MG63 (cell line): ENCODE results near the gene CTNND2. TPM values are rescaled to one million over a fixed set of nuclear protein-coding genes. Genes with fewer than 3 reads are reported as not detected.

ENCODE experiments used
- DNase-seq: peaks from one replicate; pipeline ENCODE4 v3.0.0-alpha.2; 2020
- H3K27me3 ChIP-seq: fragments of 250-450 bp; sonication (Bioruptor Pico); 2 replicates; pipeline ENCODE4 v1.5.1; 2020; ENCODE audit warnings: mild to moderate bottlenecking, moderate library complexity
- H3K36me3 ChIP-seq: fragments of 250-450 bp; sonication (Bioruptor Pico); 2 replicates; pipeline ENCODE4 v1.5.1; 2020; ENCODE audit warnings: mild to moderate bottlenecking, moderate library complexity
- H3K4me3 ChIP-seq: fragments of 250-450 bp; sonication (Bioruptor Pico); 2 replicates; pipeline ENCODE4 v1.5.1; 2020; ENCODE audit warnings: mild to moderate bottlenecking, moderate library complexity
- H3K9me3 ChIP-seq: fragments of 250-450 bp; sonication (Bioruptor Pico); 2 replicates; pipeline ENCODE4 v1.5.1; 2020; ENCODE audit warnings: mild to moderate bottlenecking, moderate library complexity
- total RNA-seq: library from RNA; depleted of rRNA; stranded (reverse); fragments of >200 nt; shearing (Covaris generic); gene quantifications from 2 replicates; pipeline ENCODE4 v1.2.3, GENCODE V29; 2014; ENCODE audit warnings: low replicate concordance

Gene CTNND2
- total RNA-seq, 1 experiment from 2014 or later, result 0.13 TPM

GRCh38 chr5:11394933-11395332 lies 509.3 kb downstream of the CTNND2 start:
- Histone ChIP-seq H3K9me3 (no peaks in the 10 kb centered on the region), H3K4me3 (no peak overlapping the region), H3K36me3 (no peaks in the 10 kb centered on the region), H3K27me3 (no peaks in the 10 kb centered on the region)
- DNase-seq, result no peak

DNA sequence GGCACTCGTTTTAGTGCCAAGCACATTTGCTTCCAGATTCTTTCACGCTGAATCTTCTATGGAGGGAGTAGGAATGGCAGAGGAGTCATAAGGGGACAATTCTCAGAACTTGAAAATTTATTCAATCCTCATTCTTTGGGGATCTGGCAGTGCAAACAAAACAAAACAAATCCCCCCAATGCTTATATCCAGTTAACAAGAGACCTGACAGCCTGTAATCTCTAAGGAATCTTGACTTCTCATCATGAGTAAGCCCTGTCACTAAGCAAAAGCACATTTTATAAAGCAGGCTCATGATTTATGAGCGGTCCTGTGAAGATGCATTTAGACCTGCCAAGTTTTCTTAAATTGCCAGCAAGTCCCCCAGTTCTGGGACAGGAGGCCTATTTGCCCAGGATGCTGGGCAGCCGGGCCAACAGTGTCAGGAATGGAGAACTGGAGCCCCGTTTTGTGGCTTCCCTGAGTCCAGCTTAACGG lies 513.9 kb downstream of the CTNND2 start:
- no peak overlapping the region for H3K4me3 ChIP-seq
- no peak for DNase-seq
- H3K9me3 ChIP-seq, result no peaks in the 10 kb centered on the region
- H3K36me3 ChIP-seq, result no peaks in the 10 kb centered on the region
- H3K27me3 ChIP-seq, result peaks cover 13% of the 10 kb centered on the region; the same call in 1 of the 2 replicates

DNA sequence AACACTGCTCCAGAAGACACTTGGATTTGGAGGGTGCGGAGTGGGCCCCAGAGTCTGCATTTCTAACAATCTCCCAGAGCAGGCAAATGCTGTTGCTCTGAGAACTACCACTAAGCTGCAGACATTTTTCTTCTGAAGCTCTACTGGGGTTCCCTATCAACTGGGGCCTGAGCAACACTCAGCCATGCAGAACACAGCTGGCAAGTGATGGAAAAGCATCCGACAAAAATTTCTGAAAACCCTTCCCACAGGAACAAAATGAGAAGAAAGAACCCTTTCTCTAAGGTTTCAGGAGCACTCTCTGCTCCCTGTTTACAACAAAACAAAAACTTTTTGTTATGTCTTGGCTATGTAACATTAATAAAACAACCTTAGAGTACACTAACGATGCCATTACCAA lies 516.9 kb downstream of the CTNND2 start:
- H3K4me3 ChIP-seq, result no peak overlapping the region
- no peaks in the 10 kb centered on the region for H3K9me3 ChIP-seq
- no peak for DNase-seq
- peaks cover 28% of the 10 kb centered on the region for H3K27me3 ChIP-seq
- H3K36me3 ChIP-seq, result no peaks in the 10 kb centered on the region

DNA sequence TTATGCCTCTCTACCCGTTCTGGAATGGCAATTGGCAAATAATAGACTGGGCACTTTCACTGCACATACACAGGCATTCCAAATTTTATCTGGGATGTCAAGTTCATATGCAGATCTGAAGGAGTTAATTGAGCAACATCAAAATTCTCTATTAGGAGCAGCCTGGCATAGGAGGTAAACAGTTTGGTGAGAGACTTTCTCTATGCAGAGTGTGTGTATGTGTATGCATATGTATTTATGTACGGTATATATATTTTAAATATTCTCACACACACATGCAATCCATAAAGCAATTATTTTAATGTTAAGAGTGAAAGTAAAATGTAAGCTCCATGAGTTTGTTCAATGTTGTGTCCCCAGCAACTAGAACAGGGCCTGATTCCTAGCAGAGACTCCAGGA lies 517.8 kb downstream of the CTNND2 start:
- Histone ChIP-seq H3K36me3 (no peaks in the 10 kb centered on the region), H3K4me3 (no peak overlapping the region)

GRCh38 chr5:11385901-11386293 lies 518.3 kb downstream of the CTNND2 start:
- no peaks in the 10 kb centered on the region for H3K9me3 ChIP-seq
- DNase-seq, result no peak
- H3K4me3 ChIP-seq, result no peak overlapping the region
- H3K36me3 ChIP-seq, result no peaks in the 10 kb centered on the region
- H3K27me3 ChIP-seq, result peaks cover 28% of the 10 kb centered on the region

More for the DNA sequence above, 517.8 kb downstream of the CTNND2 start:
- Histone ChIP-seq H3K27me3 (peaks cover 28% of the 10 kb centered on the region), H3K9me3 (no peaks in the 10 kb centered on the region)
- DNase-seq, result no peak

GRCh38 chr5:11385251-11385900 lies 518.9 kb downstream of the CTNND2 start:
- Histone ChIP-seq H3K4me3 (peak overlapping the region; percentile 33), H3K9me3 (no peaks in the 10 kb centered on the region), H3K27me3 (peaks cover 28% of the 10 kb centered on the region), H3K36me3 (no peaks in the 10 kb centered on the region)
- DNase-seq, result no peak

DNA sequence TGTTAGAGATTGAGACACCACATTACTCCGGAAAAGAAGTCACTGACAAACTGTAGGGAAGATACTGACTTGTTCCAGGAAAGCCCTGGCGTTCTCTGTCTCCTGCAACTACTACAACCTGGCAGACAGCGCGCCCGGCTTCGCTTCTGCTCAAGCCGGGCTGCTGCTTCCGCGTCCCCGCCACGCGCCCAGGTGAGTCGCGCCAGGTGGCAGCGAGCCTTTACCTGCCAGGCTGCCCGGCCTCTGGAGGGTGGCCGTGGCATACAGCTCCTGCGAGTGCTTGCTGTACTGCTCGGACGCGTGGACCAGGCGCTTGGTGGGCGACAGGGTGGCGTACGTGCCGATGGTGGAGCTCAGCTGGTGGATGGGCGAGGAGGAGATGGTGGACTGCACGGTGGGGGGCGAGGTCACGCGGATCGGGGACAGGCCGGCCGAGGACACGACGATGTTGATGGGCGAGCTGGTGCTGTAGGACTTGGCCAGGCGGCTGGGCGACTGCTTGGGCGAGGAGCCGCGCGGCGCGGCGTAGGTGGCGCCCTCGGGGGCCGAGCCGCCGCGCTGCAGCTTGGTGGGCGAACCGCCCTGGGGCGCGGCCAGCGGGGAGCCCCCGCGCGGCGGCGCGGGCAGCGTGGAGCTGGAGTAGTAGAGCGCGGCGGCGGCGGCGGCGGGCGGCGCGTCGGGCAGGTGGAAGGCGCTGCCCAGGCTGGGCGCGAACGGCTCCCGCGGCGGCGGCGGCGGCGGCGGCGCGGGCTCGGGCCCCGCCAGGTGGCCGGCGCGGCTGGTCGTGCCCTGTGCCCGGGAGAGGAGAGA lies 519.6 kb downstream of the CTNND2 start:
- Histone ChIP-seq H3K9me3 (no peaks in the 10 kb centered on the region), H3K4me3 (peak overlapping the region; percentile 33), H3K27me3 (peaks cover 28% of the 10 kb centered on the region), H3K36me3 (no peaks in the 10 kb centered on the region)
- DNase-seq, result no peak

GRCh38 chr5:11383506-11384095 lies 520.6 kb downstream of the CTNND2 start:
- H3K9me3 ChIP-seq, result no peaks in the 10 kb centered on the region

GRCh38 chr5:11378461-11378860 lies 525.8 kb downstream of the CTNND2 start:
- DNase-seq, result no peak
- Histone ChIP-seq H3K27me3 (0 out of 2 replicates have a peak, but pooled peaks cover under 1% of the 10 kb centered on the region), H3K9me3 (no peaks in the 10 kb centered on the region), H3K36me3 (no peaks in the 10 kb centered on the region), H3K4me3 (no peak overlapping the region)

More at GRCh38 chr5:11383506-11384095, 520.6 kb downstream of the CTNND2 start:
- H3K4me3 ChIP-seq, result no peak overlapping the region
- no peak for DNase-seq
- H3K27me3 ChIP-seq, result peaks cover 28% of the 10 kb centered on the region
- no peaks in the 10 kb centered on the region for H3K36me3 ChIP-seq

DNA sequence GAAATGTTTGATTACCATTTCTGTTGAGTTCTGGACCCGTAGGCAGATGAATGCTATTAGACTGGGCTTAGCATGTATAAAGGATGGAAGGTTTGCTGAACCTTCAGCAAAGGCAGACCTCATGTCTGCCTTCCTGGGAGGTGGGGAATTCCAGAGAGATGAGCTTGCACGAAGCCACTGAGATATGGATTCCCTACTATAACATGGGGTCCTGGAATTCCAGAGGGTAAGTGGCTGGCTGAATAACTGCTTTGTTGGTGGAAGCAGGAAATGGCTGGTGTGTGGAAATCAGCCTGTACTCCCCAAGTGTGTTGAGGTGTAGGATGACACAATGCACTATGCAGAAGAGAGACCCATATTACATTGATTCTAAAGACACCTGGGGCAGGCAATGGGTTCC lies 526.4 kb downstream of the CTNND2 start:
- Histone ChIP-seq H3K27me3 (no peaks in the 10 kb centered on the region), H3K9me3 (no peaks in the 10 kb centered on the region), H3K36me3 (no peaks in the 10 kb centered on the region), H3K4me3 (no peak overlapping the region)
- DNase-seq, result no peak

GRCh38 chr5:11372191-11372590 lies 532.1 kb downstream of the CTNND2 start:
- no peak for DNase-seq
- Histone ChIP-seq H3K36me3 (no peaks in the 10 kb centered on the region), H3K9me3 (no peaks in the 10 kb centered on the region), H3K4me3 (no peak overlapping the region), H3K27me3 (no peaks in the 10 kb centered on the region)

DNA sequence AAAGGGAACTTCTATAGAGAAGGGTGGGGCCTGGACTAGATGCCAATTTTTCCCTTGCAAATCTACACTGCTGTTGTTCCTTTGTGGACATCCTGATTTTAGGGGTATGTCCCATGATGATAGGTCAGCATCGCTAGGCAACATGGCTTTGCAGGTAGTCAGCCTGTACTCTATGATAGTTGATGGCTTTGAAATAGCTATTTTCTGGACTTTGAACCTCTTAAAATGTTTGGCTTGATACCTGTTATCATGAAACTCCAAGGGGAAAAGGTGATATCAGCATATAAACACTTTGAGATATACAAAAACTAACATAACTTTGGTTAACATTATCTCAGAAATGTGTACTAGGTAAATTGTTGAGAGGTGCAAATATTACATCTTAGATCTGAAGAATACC lies 533.2 kb downstream of the CTNND2 start:
- H3K27me3 ChIP-seq, result no peaks in the 10 kb centered on the region

GRCh38 chr5:11364531-11364930 lies 539.7 kb downstream of the CTNND2 start:
- H3K9me3 ChIP-seq, result no peaks in the 10 kb centered on the region
- H3K27me3 ChIP-seq, result no peaks in the 10 kb centered on the region
- DNase-seq, result no peak
- no peak overlapping the region for H3K4me3 ChIP-seq
- no peaks in the 10 kb centered on the region for H3K36me3 ChIP-seq

More for the DNA sequence above, 533.2 kb downstream of the CTNND2 start:
- no peaks in the 10 kb centered on the region for H3K36me3 ChIP-seq
- H3K4me3 ChIP-seq, result no peak overlapping the region
- DNase-seq, result no peak
- no peaks in the 10 kb centered on the region for H3K9me3 ChIP-seq

DNA sequence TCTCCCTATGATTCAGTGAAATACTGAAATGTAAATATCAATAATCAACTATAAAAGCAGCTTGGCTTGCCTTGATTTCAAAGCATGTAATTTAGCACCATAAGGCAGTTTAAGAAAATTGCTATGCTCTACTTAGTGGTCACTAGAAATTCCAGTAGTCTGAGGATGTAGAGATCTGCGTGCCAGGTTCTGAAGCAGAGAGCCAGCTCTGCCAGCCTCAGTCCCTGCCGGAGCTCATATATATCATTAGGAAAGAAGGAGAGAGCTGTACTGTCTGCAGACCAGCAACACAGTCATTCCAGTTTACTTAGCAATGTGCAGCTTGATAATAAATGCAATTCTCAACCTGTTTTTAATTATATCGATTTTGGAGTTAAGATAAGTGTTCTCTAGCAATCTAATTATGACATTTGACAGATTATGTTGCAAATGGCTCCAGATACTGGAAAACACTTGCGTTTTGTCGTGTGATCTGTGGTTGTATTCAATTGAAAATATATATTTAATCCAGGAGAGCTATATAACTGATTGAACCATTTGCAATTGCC lies 540.5 kb downstream of the CTNND2 start:
- DNase-seq, result peak; percentile 64
- Histone ChIP-seq H3K4me3 (no peak overlapping the region), H3K27me3 (no peaks in the 10 kb centered on the region), H3K36me3 (no peaks in the 10 kb centered on the region), H3K9me3 (no peaks in the 10 kb centered on the region)

DNA sequence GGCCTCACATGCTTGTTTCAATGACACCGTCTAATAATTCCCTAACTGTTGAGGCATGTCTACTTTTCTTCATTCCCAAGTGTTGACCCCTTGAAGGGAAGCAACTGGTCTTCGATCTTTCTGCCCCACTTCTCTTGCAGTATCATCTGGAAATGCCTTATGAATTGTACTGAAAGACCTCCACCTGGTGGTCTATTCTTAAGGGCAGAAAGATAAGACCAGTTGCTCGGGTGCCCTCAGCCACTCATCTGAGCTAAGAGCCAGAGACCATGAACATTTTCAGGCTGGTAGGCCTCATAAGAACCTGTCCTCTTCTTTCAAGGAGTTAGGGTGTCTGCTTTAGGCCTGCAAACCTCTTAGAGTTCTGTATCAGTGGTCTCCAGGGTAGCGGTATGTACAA lies 542.5 kb downstream of the CTNND2 start:
- H3K9me3 ChIP-seq, result no peaks in the 10 kb centered on the region
- no peak for DNase-seq
- no peak overlapping the region for H3K4me3 ChIP-seq
- H3K36me3 ChIP-seq, result no peaks in the 10 kb centered on the region
- no peaks in the 10 kb centered on the region for H3K27me3 ChIP-seq

DNA sequence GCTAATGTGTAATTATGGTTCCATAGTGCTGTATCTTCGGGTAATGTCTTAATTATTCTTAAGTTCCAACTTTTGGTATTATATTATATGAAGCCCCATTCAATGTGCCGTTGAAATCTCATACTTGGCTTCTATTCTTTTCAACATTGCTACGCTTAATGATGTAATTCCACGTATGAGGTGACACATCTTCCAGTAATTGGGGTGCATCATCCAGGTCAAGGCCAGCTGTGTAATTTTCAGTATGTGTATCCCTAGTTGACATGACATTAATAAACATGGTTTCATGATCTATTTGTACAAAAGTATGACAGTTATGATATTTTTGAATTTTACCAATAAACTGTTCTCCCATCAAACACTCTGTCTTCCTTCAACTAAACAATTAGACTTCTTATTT lies 546.3 kb downstream of the CTNND2 start:
- no peak overlapping the region for H3K4me3 ChIP-seq
- no peaks in the 10 kb centered on the region for H3K9me3 ChIP-seq
- no peak for DNase-seq
- no peaks in the 10 kb centered on the region for H3K36me3 ChIP-seq
- H3K27me3 ChIP-seq, result no peaks in the 10 kb centered on the region

DNA sequence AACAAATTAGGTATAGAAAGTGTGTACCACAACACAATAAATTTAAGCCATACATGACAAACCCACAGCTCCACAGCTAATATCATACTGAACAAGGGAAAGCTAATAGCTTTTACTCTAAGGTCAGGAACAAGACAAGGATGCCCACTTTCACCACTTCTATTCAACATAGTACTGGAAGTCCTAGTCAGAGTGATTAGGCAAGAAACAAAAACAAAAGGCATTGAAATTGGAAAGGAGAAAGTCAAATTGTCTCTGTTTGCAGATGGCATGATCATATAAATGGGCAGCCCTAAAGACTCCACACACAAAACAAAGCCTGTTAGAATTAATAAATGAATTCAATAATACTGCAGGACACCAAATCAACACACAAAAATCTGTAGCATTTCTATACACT lies 548.8 kb downstream of the CTNND2 start:
- H3K27me3 ChIP-seq, result no peaks in the 10 kb centered on the region; the same call in 1 of the 2 replicates
- H3K36me3 ChIP-seq, result no peaks in the 10 kb centered on the region
- DNase-seq, result no peak
- no peaks in the 10 kb centered on the region for H3K9me3 ChIP-seq
- H3K4me3 ChIP-seq, result no peak overlapping the region
